DND-41 (cell line): Measurements from ENCODE around the gene SRCIN1.

Experiments used
- EZH2 ChIP-seq: IDR thresholded peaks from 3 replicates; pipeline ENCODE4 v1.6.1; 2012; ENCODE audit warnings: borderline replicate concordance, low read depth, mild to moderate bottlenecking, moderate library complexity, low read length, inconsistent platforms; ENCODE audit not compliant: severe bottlenecking
- TF ChIP-seq, protein P1 (sequence below): IDR thresholded peaks from 2 replicates; pipeline ENCODE4 v1.5.1; 2012; ENCODE audit warnings: borderline replicate concordance, low read length, moderate library complexity, mild to moderate bottlenecking; ENCODE audit not compliant: poor library complexity, severe bottlenecking; ENCODE audit errors: extremely low read depth

DNA sequence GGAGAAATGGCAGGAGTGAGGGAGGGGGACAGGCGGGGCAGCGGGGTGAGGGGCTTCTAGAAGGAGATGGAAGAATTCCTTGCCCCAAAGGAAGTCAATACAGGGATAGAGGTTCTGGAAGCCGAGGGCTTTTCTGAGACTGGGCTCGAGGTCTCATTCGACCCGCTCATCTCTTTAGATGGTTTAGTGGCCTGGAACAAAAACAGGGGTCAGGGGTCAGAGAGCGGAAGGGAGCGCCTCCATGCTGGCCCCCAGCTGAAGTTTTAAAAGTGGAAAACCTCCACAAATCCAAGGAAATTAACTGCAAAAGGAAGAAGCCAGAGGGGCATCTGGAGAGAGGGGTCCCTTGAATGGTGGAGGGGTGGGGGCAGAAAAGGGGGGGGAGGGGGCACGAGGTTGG lies 72.5 kb downstream of the SRCIN1 start:
- TF ChIP-seq, protein P1, sequence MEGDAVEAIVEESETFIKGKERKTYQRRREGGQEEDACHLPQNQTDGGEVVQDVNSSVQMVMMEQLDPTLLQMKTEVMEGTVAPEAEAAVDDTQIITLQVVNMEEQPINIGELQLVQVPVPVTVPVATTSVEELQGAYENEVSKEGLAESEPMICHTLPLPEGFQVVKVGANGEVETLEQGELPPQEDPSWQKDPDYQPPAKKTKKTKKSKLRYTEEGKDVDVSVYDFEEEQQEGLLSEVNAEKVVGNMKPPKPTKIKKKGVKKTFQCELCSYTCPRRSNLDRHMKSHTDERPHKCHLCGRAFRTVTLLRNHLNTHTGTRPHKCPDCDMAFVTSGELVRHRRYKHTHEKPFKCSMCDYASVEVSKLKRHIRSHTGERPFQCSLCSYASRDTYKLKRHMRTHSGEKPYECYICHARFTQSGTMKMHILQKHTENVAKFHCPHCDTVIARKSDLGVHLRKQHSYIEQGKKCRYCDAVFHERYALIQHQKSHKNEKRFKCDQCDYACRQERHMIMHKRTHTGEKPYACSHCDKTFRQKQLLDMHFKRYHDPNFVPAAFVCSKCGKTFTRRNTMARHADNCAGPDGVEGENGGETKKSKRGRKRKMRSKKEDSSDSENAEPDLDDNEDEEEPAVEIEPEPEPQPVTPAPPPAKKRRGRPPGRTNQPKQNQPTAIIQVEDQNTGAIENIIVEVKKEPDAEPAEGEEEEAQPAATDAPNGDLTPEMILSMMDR = no peak
- TF ChIP-seq EZH2 = no peak
